Measurements from ENCODE around the gene SLC25A4. TPM values are rescaled to one million over a fixed set of nuclear protein-coding genes. Genes with fewer than 3 reads are reported as not detected.

SLC25A4 gene
- total and polyA plus RNA-seq, 2 of the 13 experiments (the other 11 are each of a cell fraction or from before 2014, with no cell fraction given): 30.3 to 42.1 TPM

GRCh38 chr4:185142912-185143600 is at the start of gene SLC25A4 (continued):
- TF ChIP-seq ZBTB4 (CRISPR knock-in tag; IDR thresholded peaks at IDR 0.05; ENCODE audit: borderline replicate concordance) (no peak), SALL2 (CRISPR knock-in tag; IDR thresholded peaks at IDR 0.05) (peak; percentile 87), EED (CRISPR knock-in tag; IDR thresholded peaks at IDR 0.05) (no peak), MNT (IDR thresholded peaks at IDR 0.05) (no peak), AHR (CRISPR knock-in tag; IDR thresholded peaks at IDR 0.05) (peak; percentile 74), ZNF83 (CRISPR knock-in tag; IDR thresholded peaks at IDR 0.05; ENCODE audit: borderline replicate concordance) (peak; percentile 89; the same call in 1 of the 2 replicates), NFIC (IDR thresholded peaks at IDR 0.05; ENCODE audit: low read length) (no peak), AGO2 (optimal IDR thresholded peaks at IDR 0.05; ENCODE audit: low read depth, low read length) (peak; percentile 80), MYNN (CRISPR knock-in tag; IDR thresholded peaks at IDR 0.05; ENCODE audit: low read depth) (no peak), ZUFSP (CRISPR knock-in tag; IDR thresholded peaks at IDR 0.05; ENCODE audit: borderline replicate concordance) (no peak), THAP7 (CRISPR knock-in tag; IDR thresholded peaks at IDR 0.05) (no peak; the same call in 1 of the 2 replicates), NFE2 (CRISPR knock-in tag; IDR thresholded peaks at IDR 0.05) (no peak), DRAP1 (CRISPR knock-in tag; IDR thresholded peaks at IDR 0.05) (peak; percentile 97), PBX3 (CRISPR knock-in tag; IDR thresholded peaks at IDR 0.05; ENCODE audit: borderline replicate concordance) (0 out of 2 replicates have a peak, but pooled peaks have one; percentile 48), GZF1 (CRISPR knock-in tag; IDR thresholded peaks at IDR 0.05) (no peak), ZNF414 (CRISPR knock-in tag; IDR thresholded peaks at IDR 0.05) (0 out of 2 replicates have a peak, but pooled peaks have one; percentile 57), RBM22 (optimal IDR thresholded peaks at IDR 0.05; ENCODE audit: low read length) (no peak), GPN1 (CRISPR knock-in tag; IDR thresholded peaks at IDR 0.05; ENCODE audit: borderline replicate concordance) (no peak), ZNF431 (CRISPR knock-in tag; IDR thresholded peaks at IDR 0.05; ENCODE audit: borderline replicate concordance, low read depth) (no peak)
